ENCODE data around the gene ARL2.

Gene ARL2

DNA sequence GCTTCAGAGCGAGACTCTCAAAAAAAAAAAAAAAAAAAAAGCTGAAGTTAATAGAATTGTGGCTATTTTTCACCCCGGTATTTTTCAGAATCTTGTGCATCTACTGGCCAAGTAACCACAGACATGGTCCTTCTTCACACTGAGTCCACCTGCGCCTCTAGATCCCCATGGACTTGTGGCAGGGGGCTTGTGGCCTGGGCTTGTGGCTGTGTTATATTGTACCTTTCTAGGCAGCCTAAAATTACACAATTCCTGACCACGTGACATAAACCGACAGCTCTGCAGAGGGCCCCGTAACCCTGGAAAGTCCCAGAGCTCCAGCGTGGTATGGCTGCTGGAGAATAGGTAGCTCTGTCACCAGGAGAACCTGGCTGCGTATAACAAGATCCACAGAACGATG, 55.3 kb downstream of the ARL2 start:
- no peak overlapping the region for H3K4me3 ChIP-seq (ENCODE audit: low read depth in 1 of 2, low read length in 1 of 2)
- H3K27me3 ChIP-seq, result no peaks in the 10 kb centered on the region
- no peak overlapping the region for H3K27ac ChIP-seq
- no peaks in the 10 kb centered on the region for H3K36me3 ChIP-seq
- H3K4me1 ChIP-seq (ENCODE audit: control insufficient read depth in 1 of 2, insufficient read depth in 1 of 2, low read depth in 1 of 2, low read length in 1 of 2), result no peaks in the 10 kb centered on the region
- no peaks in the 10 kb centered on the region for H3K9me3 ChIP-seq
- TF ChIP-seq CTCF (IDR thresholded peaks at IDR 0.05), result no peak

Measured in neutrophil (primary cell).